Loucy (cell line): ENCODE results near the gene PCSK2.

Source experiments
- H2AFZ ChIP-seq: fragments of 200-600 bp; sonication (generic); 2 replicates; pipeline ENCODE4 v1.6.0; 2016; ENCODE audit warnings: antibody characterized with exemption, mild to moderate bottlenecking, low read length, moderate library complexity
- H3F3A ChIP-seq: fragments of 200-600 bp; 2 replicates; pipeline ENCODE4 v1.6.0; 2016; ENCODE audit warnings: antibody characterized with exemption, low read depth, mild to moderate bottlenecking
- H3K27me3 ChIP-seq: fragments of 200-600 bp; sonication (generic); 2 replicates; pipeline ENCODE4 v1.6.1; 2014; ENCODE audit warnings: low read length, mild to moderate bottlenecking; ENCODE audit not compliant: insufficient read depth, poor library complexity, severe bottlenecking
- H3K36me3 ChIP-seq: fragments of 200-600 bp; sonication (generic); 2 replicates; pipeline ENCODE4 v1.6.1; 2016; ENCODE audit warnings: low read length; ENCODE audit not compliant: insufficient read depth
- H3K4me1 ChIP-seq: fragments of 200-600 bp; sonication (generic); 2 replicates; pipeline ENCODE4 v1.5.1; 2014; ENCODE audit warnings: low read length, mild to moderate bottlenecking; ENCODE audit not compliant: insufficient read depth, poor library complexity, severe bottlenecking
- H3K4me2 ChIP-seq: fragments of 200-600 bp; sonication (generic); 2 replicates; pipeline ENCODE4 v1.6.0; 2014; ENCODE audit warnings: antibody characterized with exemption, low read length, low read depth, mild to moderate bottlenecking; ENCODE audit not compliant: poor library complexity, severe bottlenecking
- H3K4me3 ChIP-seq: fragments of 200-600 bp; sonication (generic); 2 replicates; pipeline ENCODE4 v1.5.1; 2014; ENCODE audit warnings: low read length, mild to moderate bottlenecking, mixed read lengths; ENCODE audit not compliant: poor library complexity, severe bottlenecking
- H3K79me2 ChIP-seq: fragments of 200-600 bp; sonication (generic); 2 replicates; pipeline ENCODE4 v1.6.1; 2014; ENCODE audit warnings: low read length; ENCODE audit not compliant: insufficient read depth
- H3K9ac ChIP-seq: fragments of 200-600 bp; sonication (generic); 2 replicates; pipeline ENCODE4 v1.6.0; 2014; ENCODE audit warnings: mild to moderate bottlenecking, low read depth, low read length, moderate library complexity; ENCODE audit not compliant: poor library complexity, severe bottlenecking
- H3K9me2 ChIP-seq: fragments of 200-600 bp; sonication (generic); replicated peaks from 2 replicates; pipeline ENCODE4 v1.6.1; 2016; ENCODE audit warnings: low read depth, low read length, mixed read lengths
- H3K9me3 ChIP-seq: fragments of 200-600 bp; sonication (generic); 2 replicates; pipeline ENCODE4 v1.6.1; 2014; ENCODE audit warnings: mild to moderate bottlenecking, antibody characterized with exemption, low read length, low read depth; ENCODE audit not compliant: insufficient read depth
- H4K20me1 ChIP-seq: fragments of 200-600 bp; sonication (generic); 2 replicates; pipeline ENCODE4 v1.6.0; 2014; ENCODE audit warnings: antibody characterized with exemption, low read length, mild to moderate bottlenecking; ENCODE audit not compliant: insufficient read depth, poor library complexity, severe bottlenecking
- EZH2phosphoT487 ChIP-seq: fragments of 200-600 bp; IDR thresholded peaks from 2 replicates; pipeline ENCODE4 v1.6.1; 2018; ENCODE audit warnings: antibody characterized with exemption, mild to moderate bottlenecking, moderate library complexity, borderline replicate concordance
- TF ChIP-seq, protein P1 (sequence below): fragments of 200-600 bp; sonication (generic); conservative IDR thresholded peaks from 2 replicates; pipeline ENCODE4 v1.5.1; 2014; ENCODE audit warnings: mild to moderate bottlenecking, antibody characterized with exemption, low read length

Gene PCSK2

GRCh38 chr20:17438436-17439039 is 211.7 kb downstream of the PCSK2 start:
- Histone ChIP-seq H4K20me1 (no peaks in the 10 kb centered on the region), H3K9me3 (no peaks in the 10 kb centered on the region), H3F3A (no peaks in the 10 kb centered on the region), H3K79me2 (no peaks in the 10 kb centered on the region), H2AFZ (no peak overlapping the region), H3K9me2 (no peaks in the 10 kb centered on the region), H3K36me3 (no peaks in the 10 kb centered on the region), H3K4me3 (no peak overlapping the region), H3K9ac (no peak overlapping the region), H3K4me2 (no peak overlapping the region), H3K4me1 (no peaks in the 10 kb centered on the region), H3K27me3 (no peaks in the 10 kb centered on the region)
- TF ChIP-seq EZH2phosphoT487, result no peak
- TF ChIP-seq, protein P1, sequence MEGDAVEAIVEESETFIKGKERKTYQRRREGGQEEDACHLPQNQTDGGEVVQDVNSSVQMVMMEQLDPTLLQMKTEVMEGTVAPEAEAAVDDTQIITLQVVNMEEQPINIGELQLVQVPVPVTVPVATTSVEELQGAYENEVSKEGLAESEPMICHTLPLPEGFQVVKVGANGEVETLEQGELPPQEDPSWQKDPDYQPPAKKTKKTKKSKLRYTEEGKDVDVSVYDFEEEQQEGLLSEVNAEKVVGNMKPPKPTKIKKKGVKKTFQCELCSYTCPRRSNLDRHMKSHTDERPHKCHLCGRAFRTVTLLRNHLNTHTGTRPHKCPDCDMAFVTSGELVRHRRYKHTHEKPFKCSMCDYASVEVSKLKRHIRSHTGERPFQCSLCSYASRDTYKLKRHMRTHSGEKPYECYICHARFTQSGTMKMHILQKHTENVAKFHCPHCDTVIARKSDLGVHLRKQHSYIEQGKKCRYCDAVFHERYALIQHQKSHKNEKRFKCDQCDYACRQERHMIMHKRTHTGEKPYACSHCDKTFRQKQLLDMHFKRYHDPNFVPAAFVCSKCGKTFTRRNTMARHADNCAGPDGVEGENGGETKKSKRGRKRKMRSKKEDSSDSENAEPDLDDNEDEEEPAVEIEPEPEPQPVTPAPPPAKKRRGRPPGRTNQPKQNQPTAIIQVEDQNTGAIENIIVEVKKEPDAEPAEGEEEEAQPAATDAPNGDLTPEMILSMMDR, result no peak

GRCh38 chr20:17439616-17440296 is 212.9 kb downstream of the PCSK2 start:
- H4K20me1 ChIP-seq, result no peaks in the 10 kb centered on the region
- no peaks in the 10 kb centered on the region for H3F3A ChIP-seq
- H3K9me3 ChIP-seq, result no peaks in the 10 kb centered on the region
- H3K9me2 ChIP-seq, result no peaks in the 10 kb centered on the region
- no peak overlapping the region for H3K9ac ChIP-seq
- H3K27me3 ChIP-seq, result no peaks in the 10 kb centered on the region
- H3K4me1 ChIP-seq, result no peaks in the 10 kb centered on the region
- H3K36me3 ChIP-seq, result no peaks in the 10 kb centered on the region
- no peak for TF ChIP-seq EZH2phosphoT487
- TF ChIP-seq, protein P1, result no peak
- no peak overlapping the region for H2AFZ ChIP-seq
- H3K4me3 ChIP-seq, result no peak overlapping the region
- H3K4me2 ChIP-seq, result no peak overlapping the region
- no peaks in the 10 kb centered on the region for H3K79me2 ChIP-seq

- TF ChIP-seq EZH2phosphoT487, result no peak
- TF ChIP-seq, protein P1, result no peak
Measured at GRCh38 chr20:17441745-17442144, 214.9 kb downstream of the PCSK2 start.

More at GRCh38 chr20:17441745-17442144, 214.9 kb downstream of the PCSK2 start:
- Histone ChIP-seq H3K4me3 (no peak overlapping the region), H3K4me1 (no peaks in the 10 kb centered on the region), H3K9me3 (no peaks in the 10 kb centered on the region), H2AFZ (no peak overlapping the region), H3F3A (no peaks in the 10 kb centered on the region), H4K20me1 (no peaks in the 10 kb centered on the region), H3K9me2 (no peaks in the 10 kb centered on the region), H3K36me3 (no peaks in the 10 kb centered on the region), H3K79me2 (no peaks in the 10 kb centered on the region), H3K27me3 (no peaks in the 10 kb centered on the region), H3K4me2 (no peak overlapping the region), H3K9ac (no peak overlapping the region)
